Skin epidermis (tissue), 12 donors: ENCODE data around the gene BACE2.

Experiments
- H3K27ac ChIP-seq, 21 experiments: fragments of 200-600 bp; sonication (generic) in 11 of 21; one replicate each; pipeline ENCODE4 v1.5.0; 2020; ENCODE audit warnings: mild to moderate bottlenecking in 3 of 21, inconsistent platforms in 2 of 21, moderate library complexity in 2 of 21
- H3K4me3 ChIP-seq, 7 experiments: fragments of 200-600 bp; sonication (generic) in 2 of 7; one replicate each; pipeline ENCODE4 v1.5.0; 2020; ENCODE audit warnings: inconsistent platforms in 2 of 7, mild to moderate bottlenecking in 2 of 7, moderate library complexity in 1 of 7

BACE2 gene

DNA sequence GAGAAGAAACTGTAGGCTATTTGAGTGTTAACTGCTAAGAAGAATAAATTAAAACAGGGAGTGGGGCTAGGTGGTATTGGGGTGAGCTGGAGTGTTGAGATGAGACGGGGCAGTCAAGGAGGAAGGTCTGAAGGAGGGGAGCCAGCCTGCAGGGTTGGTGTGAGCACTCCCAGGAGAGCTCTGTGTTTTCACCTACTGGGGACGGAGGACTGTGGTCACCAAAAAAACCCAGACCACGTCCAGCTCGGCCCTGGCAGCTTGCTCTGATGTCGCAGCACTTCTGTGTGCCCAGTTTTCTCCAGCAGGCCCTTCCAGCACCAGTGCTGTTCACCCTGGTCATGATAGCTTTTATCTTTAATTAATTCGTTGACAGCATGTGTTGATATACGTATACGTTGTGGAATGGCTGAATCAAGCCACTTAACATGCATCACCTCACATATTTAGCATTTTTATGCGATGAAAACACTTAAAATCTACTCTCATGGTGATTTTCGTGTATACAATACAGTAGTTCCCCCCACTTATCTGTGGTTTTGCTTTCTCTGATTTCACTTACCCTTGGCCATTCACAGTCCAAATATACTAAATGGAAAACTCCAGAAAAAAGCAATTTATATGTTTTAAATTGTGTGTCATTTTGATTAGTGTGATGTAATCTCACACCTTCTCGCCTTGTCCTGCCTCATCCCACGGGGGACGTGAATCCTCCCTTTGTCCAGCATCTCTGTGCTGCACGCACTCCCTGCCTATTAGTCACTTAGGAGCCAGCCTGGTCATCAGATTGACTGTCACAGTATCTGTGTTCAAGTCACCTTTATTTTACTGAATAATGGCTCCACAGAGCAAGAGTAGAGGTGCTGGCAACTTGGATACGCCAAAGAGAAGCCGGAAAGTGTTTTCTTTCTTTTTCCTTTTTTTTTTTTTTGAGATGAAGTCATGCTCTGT, 161.0 kb downstream of the BACE2 start:
- Histone ChIP-seq H3K4me3 (no peak overlapping the region), H3K27ac (no peak overlapping the region)
